ENCODE measurements around the gene ENPP6.

DNA sequence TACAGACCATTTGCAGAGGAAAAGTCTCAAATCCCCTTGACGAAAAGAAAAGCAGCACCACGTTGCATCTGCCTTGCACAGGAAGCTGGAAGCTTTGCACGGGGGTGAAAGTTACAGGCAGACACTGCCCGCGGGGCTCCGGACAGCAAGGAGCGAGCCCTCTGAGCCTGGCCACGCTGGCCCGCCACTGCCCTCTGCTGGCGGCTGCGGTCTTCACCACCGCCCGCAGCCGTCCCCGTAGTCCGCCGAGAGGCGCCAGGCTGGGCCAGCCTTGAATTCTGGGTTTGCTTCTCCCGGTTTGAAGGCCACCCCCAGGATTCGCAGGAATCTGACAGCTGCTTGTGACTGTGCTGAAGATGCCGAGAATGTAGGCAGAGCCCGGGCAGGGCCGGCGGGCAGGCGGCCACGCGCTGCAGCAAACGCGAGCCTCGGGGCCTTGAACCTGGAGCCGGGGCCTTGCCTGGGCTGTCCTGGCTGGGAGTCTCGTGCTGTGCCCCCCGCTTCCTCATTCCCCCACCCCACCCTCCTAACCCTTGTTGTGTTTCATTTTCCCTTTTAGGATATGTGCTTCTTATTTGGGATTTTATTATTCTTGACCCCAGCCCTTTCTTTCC is 49.2 kb downstream of the ENPP6 start:
- TF ChIP-seq, protein P1, sequence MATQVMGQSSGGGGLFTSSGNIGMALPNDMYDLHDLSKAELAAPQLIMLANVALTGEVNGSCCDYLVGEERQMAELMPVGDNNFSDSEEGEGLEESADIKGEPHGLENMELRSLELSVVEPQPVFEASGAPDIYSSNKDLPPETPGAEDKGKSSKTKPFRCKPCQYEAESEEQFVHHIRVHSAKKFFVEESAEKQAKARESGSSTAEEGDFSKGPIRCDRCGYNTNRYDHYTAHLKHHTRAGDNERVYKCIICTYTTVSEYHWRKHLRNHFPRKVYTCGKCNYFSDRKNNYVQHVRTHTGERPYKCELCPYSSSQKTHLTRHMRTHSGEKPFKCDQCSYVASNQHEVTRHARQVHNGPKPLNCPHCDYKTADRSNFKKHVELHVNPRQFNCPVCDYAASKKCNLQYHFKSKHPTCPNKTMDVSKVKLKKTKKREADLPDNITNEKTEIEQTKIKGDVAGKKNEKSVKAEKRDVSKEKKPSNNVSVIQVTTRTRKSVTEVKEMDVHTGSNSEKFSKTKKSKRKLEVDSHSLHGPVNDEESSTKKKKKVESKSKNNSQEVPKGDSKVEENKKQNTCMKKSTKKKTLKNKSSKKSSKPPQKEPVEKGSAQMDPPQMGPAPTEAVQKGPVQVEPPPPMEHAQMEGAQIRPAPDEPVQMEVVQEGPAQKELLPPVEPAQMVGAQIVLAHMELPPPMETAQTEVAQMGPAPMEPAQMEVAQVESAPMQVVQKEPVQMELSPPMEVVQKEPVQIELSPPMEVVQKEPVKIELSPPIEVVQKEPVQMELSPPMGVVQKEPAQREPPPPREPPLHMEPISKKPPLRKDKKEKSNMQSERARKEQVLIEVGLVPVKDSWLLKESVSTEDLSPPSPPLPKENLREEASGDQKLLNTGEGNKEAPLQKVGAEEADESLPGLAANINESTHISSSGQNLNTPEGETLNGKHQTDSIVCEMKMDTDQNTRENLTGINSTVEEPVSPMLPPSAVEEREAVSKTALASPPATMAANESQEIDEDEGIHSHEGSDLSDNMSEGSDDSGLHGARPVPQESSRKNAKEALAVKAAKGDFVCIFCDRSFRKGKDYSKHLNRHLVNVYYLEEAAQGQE (IDR thresholded peaks at IDR 0.05) = no peak
- TF ChIP-seq, protein P2, sequence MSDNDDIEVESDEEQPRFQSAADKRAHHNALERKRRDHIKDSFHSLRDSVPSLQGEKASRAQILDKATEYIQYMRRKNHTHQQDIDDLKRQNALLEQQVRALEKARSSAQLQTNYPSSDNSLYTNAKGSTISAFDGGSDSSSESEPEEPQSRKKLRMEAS (IDR thresholded peaks at IDR 0.05) = no peak
- TF ChIP-seq, protein P3, sequence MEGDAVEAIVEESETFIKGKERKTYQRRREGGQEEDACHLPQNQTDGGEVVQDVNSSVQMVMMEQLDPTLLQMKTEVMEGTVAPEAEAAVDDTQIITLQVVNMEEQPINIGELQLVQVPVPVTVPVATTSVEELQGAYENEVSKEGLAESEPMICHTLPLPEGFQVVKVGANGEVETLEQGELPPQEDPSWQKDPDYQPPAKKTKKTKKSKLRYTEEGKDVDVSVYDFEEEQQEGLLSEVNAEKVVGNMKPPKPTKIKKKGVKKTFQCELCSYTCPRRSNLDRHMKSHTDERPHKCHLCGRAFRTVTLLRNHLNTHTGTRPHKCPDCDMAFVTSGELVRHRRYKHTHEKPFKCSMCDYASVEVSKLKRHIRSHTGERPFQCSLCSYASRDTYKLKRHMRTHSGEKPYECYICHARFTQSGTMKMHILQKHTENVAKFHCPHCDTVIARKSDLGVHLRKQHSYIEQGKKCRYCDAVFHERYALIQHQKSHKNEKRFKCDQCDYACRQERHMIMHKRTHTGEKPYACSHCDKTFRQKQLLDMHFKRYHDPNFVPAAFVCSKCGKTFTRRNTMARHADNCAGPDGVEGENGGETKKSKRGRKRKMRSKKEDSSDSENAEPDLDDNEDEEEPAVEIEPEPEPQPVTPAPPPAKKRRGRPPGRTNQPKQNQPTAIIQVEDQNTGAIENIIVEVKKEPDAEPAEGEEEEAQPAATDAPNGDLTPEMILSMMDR (IDR thresholded peaks at IDR 0.05; ENCODE audit: low read depth, low read length, missing input control) = peak; percentile 92
- TF ChIP-seq RAD21 (IDR thresholded peaks at IDR 0.05) (peak; percentile 94 to 95), YY1 (IDR thresholded peaks at IDR 0.05) (no peak), RXRA (IDR thresholded peaks at IDR 0.05) (no peak), GABPA (IDR thresholded peaks at IDR 0.05 in 1 of 2, conservative IDR thresholded peaks at IDR 0.05 in 1 of 2) (no peak), NR2F2 (IDR thresholded peaks at IDR 0.05) (no peak)
